ENCODE results near the gene CHD2.

DNA sequence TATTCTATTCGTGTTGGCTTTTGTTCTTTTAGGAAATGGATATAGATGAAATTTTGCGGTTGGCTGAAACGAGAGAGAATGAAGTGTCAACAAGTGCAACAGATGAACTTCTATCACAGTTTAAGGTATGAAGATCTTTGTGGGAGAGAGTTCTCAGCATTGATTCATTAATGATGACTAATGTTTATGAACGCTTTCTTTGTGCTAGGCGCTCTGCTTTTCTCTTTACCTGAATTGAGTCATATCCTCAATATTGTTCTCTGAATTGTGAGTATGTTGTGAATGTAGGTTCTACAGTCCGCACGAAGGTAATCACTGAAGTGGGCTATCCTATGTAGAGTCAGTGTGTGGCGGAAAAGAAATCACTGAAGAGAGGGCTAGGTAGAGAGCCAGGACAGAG is 81.2 kb downstream of the CHD2 start:
- TF ChIP-seq, protein P1, sequence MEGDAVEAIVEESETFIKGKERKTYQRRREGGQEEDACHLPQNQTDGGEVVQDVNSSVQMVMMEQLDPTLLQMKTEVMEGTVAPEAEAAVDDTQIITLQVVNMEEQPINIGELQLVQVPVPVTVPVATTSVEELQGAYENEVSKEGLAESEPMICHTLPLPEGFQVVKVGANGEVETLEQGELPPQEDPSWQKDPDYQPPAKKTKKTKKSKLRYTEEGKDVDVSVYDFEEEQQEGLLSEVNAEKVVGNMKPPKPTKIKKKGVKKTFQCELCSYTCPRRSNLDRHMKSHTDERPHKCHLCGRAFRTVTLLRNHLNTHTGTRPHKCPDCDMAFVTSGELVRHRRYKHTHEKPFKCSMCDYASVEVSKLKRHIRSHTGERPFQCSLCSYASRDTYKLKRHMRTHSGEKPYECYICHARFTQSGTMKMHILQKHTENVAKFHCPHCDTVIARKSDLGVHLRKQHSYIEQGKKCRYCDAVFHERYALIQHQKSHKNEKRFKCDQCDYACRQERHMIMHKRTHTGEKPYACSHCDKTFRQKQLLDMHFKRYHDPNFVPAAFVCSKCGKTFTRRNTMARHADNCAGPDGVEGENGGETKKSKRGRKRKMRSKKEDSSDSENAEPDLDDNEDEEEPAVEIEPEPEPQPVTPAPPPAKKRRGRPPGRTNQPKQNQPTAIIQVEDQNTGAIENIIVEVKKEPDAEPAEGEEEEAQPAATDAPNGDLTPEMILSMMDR (IDR thresholded peaks at IDR 0.05) = no peak
- no peak for TF ChIP-seq EP300 (IDR thresholded peaks at IDR 0.05)
